H1 (cell line): Measurements from ENCODE around the gene VIPR2. TPM values are rescaled to one million over a fixed set of nuclear protein-coding genes. Genes with fewer than 3 reads are reported as not detected.

Experiments used
- GTF2F1 ChIP-seq: IDR thresholded peaks from 2 replicates; pipeline ENCODE4 v1.6.1; 2012; ENCODE audit warnings: low read depth, low read length, improper control_type of control experiment, borderline replicate concordance
- HDAC2 ChIP-seq, 2 experiments: fragments of 300-600 bp in 1 of 2; sonication (generic) in 1 of 2; IDR thresholded peaks; 2 replicates each; pipeline ENCODE4 v1.6.1; 2011 to 2012; ENCODE audit warnings: low read depth in 2 of 2, low read length in 2 of 2, mild to moderate bottlenecking in 2 of 2, moderate library complexity in 2 of 2, borderline replicate concordance in 1 of 2, inconsistent platforms in 1 of 2
- KDM5A ChIP-seq: fragments of 200-600 bp; IDR thresholded peaks from 2 replicates; pipeline ENCODE4 v1.7.1; 2012; ENCODE audit warnings: mild to moderate bottlenecking, low read length, inconsistent platforms, mixed read lengths
- RFX5 ChIP-seq: IDR thresholded peaks from 2 replicates; pipeline ENCODE4 v1.6.1; 2011; ENCODE audit warnings: low read depth, low read length, improper control_type of control experiment, borderline replicate concordance
- polyA plus RNA-seq, 7 experiments: library from polyadenylated mRNA; depleted of rRNA in 3 of 7; stranded (reverse) in 5 of 7; unstranded in 2 of 7; fragments of >200 nt in 5 of 7; fragments of 200-250 nt in 2 of 7; gene quantifications; 1 replicate in 5 of 7; 2 replicates in 1 of 7; 4 replicates in 1 of 7; pipeline versions ENCODE4 v1.2.1 to v1.2.3, GENCODE V29; 2011 to 2013; ENCODE audit warnings: missing spikeins in 2 of 7, mixed read lengths in 2 of 7
- total RNA-seq: library from RNA; stranded (reverse); fragmentation: NEBNext Ultra II Directional; extraction: Animal tissue kit (Norgen Biotek cat#: 25700); gene quantifications from 2 replicates; pipeline ENCODE4 v1.2.1, GENCODE V29; 2021

Gene VIPR2
- total and polyA plus RNA-seq, 2 of the 8 experiments (the other 6 are each of a cell fraction or from before 2014, with no cell fraction given), result 2.4 to 6.3 TPM

GRCh38 chr7:159038066-159038465 lies 106.6 kb downstream of the VIPR2 start (continued):
- TF ChIP-seq RFX5 (no peak), HDAC2 (IDR thresholded peaks at IDR 0.05; ENCODE audit: borderline replicate concordance in 1 of 2, low read depth in 2 of 2, low read length in 2 of 2) (no peak), GTF2F1 (no peak), KDM5A (no peak)
